ENCODE data around the gene MED22.

The MED22 gene

GRCh38 chr9:133345596-133345995, 2.3 kb downstream of the MED22 start:
- no peak for TF ChIP-seq CTCF (IDR thresholded peaks at IDR 0.05; ENCODE audit: low read depth, low read length)
- in situ Hi-C loops (cut with HindIII; ENCODE audit: low sequenced_read_pairs): no loop called here
- DNase-seq (ENCODE audit: low read depth, low spot score): no peak
- no peak overlapping the region for H3K4me3 ChIP-seq (ENCODE audit: low read depth, low read length)

- no peak for TF ChIP-seq CTCF (IDR thresholded peaks at IDR 0.05; ENCODE audit: low read depth, low read length)
- DNase-seq (ENCODE audit: low read depth, low spot score): no peak
- in situ Hi-C loops (cut with HindIII; ENCODE audit: low sequenced_read_pairs): no loop called here
- no peak overlapping the region for H3K4me3 ChIP-seq (ENCODE audit: low read depth, low read length)
Observed at GRCh38 chr9:133344979-133345378, 3.0 kb downstream of the MED22 start.

- no peak overlapping the region for H3K4me3 ChIP-seq (ENCODE audit: low read depth, low read length)
- TF ChIP-seq CTCF (IDR thresholded peaks at IDR 0.05; ENCODE audit: low read depth, low read length): no peak
- in situ Hi-C loops (cut with HindIII; ENCODE audit: low sequenced_read_pairs): no loop called here
- DNase-seq (ENCODE audit: low read depth, low spot score): no peak
Observed at GRCh38 chr9:133344071-133344470, 3.9 kb downstream of the MED22 start.

- DNase-seq (ENCODE audit: low read depth, low spot score): no peak
- no peak overlapping the region for H3K4me3 ChIP-seq (ENCODE audit: low read depth, low read length)
- in situ Hi-C loops (cut with HindIII; ENCODE audit: low sequenced_read_pairs): no loop called here
- peak; percentile 29 for TF ChIP-seq CTCF (IDR thresholded peaks at IDR 0.05; ENCODE audit: low read depth, low read length)
Observed at GRCh38 chr9:133342570-133342969, 5.4 kb downstream of the MED22 start.

- in situ Hi-C loops (cut with HindIII; ENCODE audit: low sequenced_read_pairs): no loop called here
- H3K4me3 ChIP-seq (ENCODE audit: low read depth, low read length): no peak overlapping the region
- DNase-seq (ENCODE audit: low read depth, low spot score): no peak
- TF ChIP-seq CTCF (IDR thresholded peaks at IDR 0.05; ENCODE audit: low read depth, low read length): peak; percentile 28
Observed at GRCh38 chr9:133342069-133342406, 5.9 kb downstream of the MED22 start.

GRCh38 chr9:133341369-133342068, 6.4 kb downstream of the MED22 start:
- in situ Hi-C loops (cut with HindIII; ENCODE audit: low sequenced_read_pairs): no loop called here

More at GRCh38 chr9:133341369-133342068, 6.4 kb downstream of the MED22 start:
- no peak for TF ChIP-seq CTCF (IDR thresholded peaks at IDR 0.05; ENCODE audit: low read depth, low read length)
- no peak overlapping the region for H3K4me3 ChIP-seq (ENCODE audit: low read depth, low read length)
- DNase-seq (ENCODE audit: low read depth, low spot score): no peak
